HEK293 (cell line): Measurements from ENCODE around the gene RBPJL.
A peak's percentile ranks its signal among the peaks of the same experiment; 100 is the strongest.

ENCODE experiments used
- CTCF ChIA-PET: fragments of 350-600 bp; formaldehyde crosslinking; extraction: SDS; loops from one replicate; lab custom pipeline; 2021; ENCODE audit warnings: antibody characterized with exemption; lab: Yijun Ruan, JAX
- POLR2A ChIA-PET: fragments of 300-600 bp; formaldehyde crosslinking; extraction: SDS; loops from one replicate; lab custom pipeline; 2020; ENCODE audit warnings: antibody characterized with exemption, inconsistent platforms; lab: Yijun Ruan, JAX
- H3K27ac ChIP-seq: fragments of 200-500 bp; sonication (Bioruptor generic); 2 replicates; pipeline ENCODE4 v1.5.1; 2014; ENCODE audit warnings: low read depth, low read length, control low read depth, inconsistent platforms; ENCODE audit errors: extremely low read depth
- H3K36me3 ChIP-seq, 2 experiments: fragments of 200-500 bp in 1 of 2; sonication (Bioruptor generic) in 1 of 2; 1 replicate in 1 of 2; 2 replicates in 1 of 2; pipeline ENCODE4 v1.5.1; 2014 to 2017; ENCODE audit warnings: inconsistent platforms in 2 of 2, low read length in 2 of 2; ENCODE audit not compliant: control insufficient read depth in 2 of 2, insufficient read depth in 1 of 2
- H3K4me1 ChIP-seq: fragments of 200-500 bp; sonication (Bioruptor generic); 2 replicates; pipeline ENCODE4 v1.5.1; 2014; ENCODE audit warnings: mild to moderate bottlenecking, low read length, inconsistent platforms; ENCODE audit not compliant: control insufficient read depth, insufficient read depth
- H3K4me3 ChIP-seq: 2 replicates; pipeline ENCODE4 v1.5.1; 2011; ENCODE audit warnings: low read depth, mild to moderate bottlenecking, control low read depth, low read length, moderate library complexity
- H3K9me3 ChIP-seq: fragments of 200-500 bp; sonication (Bioruptor generic); 2 replicates; pipeline ENCODE4 v1.5.1; 2014; ENCODE audit warnings: low read depth, low read length, inconsistent platforms; ENCODE audit not compliant: control insufficient read depth, insufficient read depth
- GLI2 ChIP-seq: fragments of 450-650 bp; formaldehyde crosslinking; IDR thresholded peaks from 2 replicates; pipeline ENCODE4; 2017; ENCODE audit warnings: missing biosample characterization, missing genetic modification characterization, low read depth, borderline replicate concordance
- KLF1 ChIP-seq: fragments of 450-650 bp; formaldehyde crosslinking; IDR thresholded peaks from 2 replicates; pipeline ENCODE4 v1.5.1; 2016; ENCODE audit warnings: missing biosample characterization, missing genetic modification characterization
- OVOL3 ChIP-seq: fragments of 450-650 bp; formaldehyde crosslinking; IDR thresholded peaks from 2 replicates; pipeline ENCODE4 v1.5.1; 2016; ENCODE audit warnings: missing biosample characterization, missing genetic modification characterization
- PRDM2 ChIP-seq: fragments of 450-650 bp; formaldehyde crosslinking; IDR thresholded peaks from 2 replicates; pipeline ENCODE4 v1.5.1; 2016; ENCODE audit warnings: missing biosample characterization, missing genetic modification characterization, borderline replicate concordance
- SCRT2 ChIP-seq: fragments of 450-650 bp; formaldehyde crosslinking; IDR thresholded peaks from 2 replicates; pipeline ENCODE4 v1.5.1; 2016; ENCODE audit warnings: missing biosample characterization, missing genetic modification characterization
- ZBTB17 ChIP-seq: fragments of 450-650 bp; formaldehyde crosslinking; IDR thresholded peaks from 2 replicates; pipeline ENCODE4 v1.5.1; 2016; ENCODE audit warnings: missing biosample characterization, missing genetic modification characterization
- ZBTB20 ChIP-seq: fragments of 450-650 bp; formaldehyde crosslinking; IDR thresholded peaks from 2 replicates; pipeline ENCODE4 v1.5.1; 2016; ENCODE audit warnings: missing biosample characterization, missing genetic modification characterization
- ZBTB48 ChIP-seq: fragments of 450-650 bp; formaldehyde crosslinking; IDR thresholded peaks from 2 replicates; pipeline ENCODE4 v1.5.1; 2016; ENCODE audit warnings: missing biosample characterization, missing genetic modification characterization
- ZEB2 ChIP-seq: fragments of 450-650 bp; formaldehyde crosslinking; IDR thresholded peaks from 2 replicates; pipeline ENCODE4 v1.5.1; 2016; ENCODE audit warnings: missing biosample characterization, missing genetic modification characterization
- ZFP37 ChIP-seq: fragments of 450-650 bp; formaldehyde crosslinking; IDR thresholded peaks from 2 replicates; pipeline ENCODE4 v1.5.1; 2016; ENCODE audit warnings: missing biosample characterization, missing genetic modification characterization
- ZFP41 ChIP-seq: fragments of 450-650 bp; formaldehyde crosslinking; IDR thresholded peaks from 2 replicates; pipeline ENCODE4 v1.5.1; 2016; ENCODE audit warnings: missing biosample characterization, missing genetic modification characterization, borderline replicate concordance
- ZFP69B ChIP-seq: fragments of 450-650 bp; formaldehyde crosslinking; IDR thresholded peaks from 2 replicates; pipeline ENCODE4 v1.5.1; 2016; ENCODE audit warnings: missing biosample characterization, missing genetic modification characterization
- ZNF114 ChIP-seq: fragments of 450-650 bp; formaldehyde crosslinking; IDR thresholded peaks from 2 replicates; pipeline ENCODE4 v1.5.0; 2017; ENCODE audit warnings: missing biosample characterization, missing genetic modification characterization
- ZNF121 ChIP-seq: fragments of 450-650 bp; formaldehyde crosslinking; IDR thresholded peaks from 2 replicates; pipeline ENCODE4 v1.5.1; 2016; ENCODE audit warnings: missing biosample characterization, missing genetic modification characterization
- ZNF175 ChIP-seq: fragments of 450-650 bp; formaldehyde crosslinking; IDR thresholded peaks from 2 replicates; pipeline ENCODE4 v1.5.1; 2016; ENCODE audit warnings: missing biosample characterization, missing genetic modification characterization
- ZNF184 ChIP-seq: fragments of 450-650 bp; IDR thresholded peaks from 2 replicates; pipeline ENCODE4 v1.5.1; 2018; ENCODE audit warnings: missing biosample characterization, mild to moderate bottlenecking, missing genetic modification characterization
- ZNF23 ChIP-seq: fragments of 450-650 bp; formaldehyde crosslinking; IDR thresholded peaks from 2 replicates; pipeline ENCODE4 v1.5.1; 2016; ENCODE audit warnings: missing biosample characterization, missing genetic modification characterization, borderline replicate concordance
- ZNF404 ChIP-seq: fragments of 450-650 bp; formaldehyde crosslinking; IDR thresholded peaks from 2 replicates; pipeline ENCODE4 v1.5.1; 2017; ENCODE audit warnings: missing biosample characterization, missing genetic modification characterization
- ZNF521 ChIP-seq: fragments of 450-650 bp; formaldehyde crosslinking; IDR thresholded peaks from 2 replicates; pipeline ENCODE4 v1.5.1; 2017; ENCODE audit warnings: missing biosample characterization, mild to moderate bottlenecking, missing genetic modification characterization
- ZNF549 ChIP-seq: fragments of 450-650 bp; IDR thresholded peaks from 2 replicates; pipeline ENCODE4 v1.5.1; 2018; ENCODE audit warnings: missing biosample characterization, missing genetic modification characterization, mild to moderate bottlenecking, inconsistent platforms, moderate library complexity
- ZNF561 ChIP-seq: fragments of 450-650 bp; IDR thresholded peaks from 2 replicates; pipeline ENCODE4 v1.5.1; 2018; ENCODE audit warnings: missing biosample characterization, missing genetic modification characterization, borderline replicate concordance
- ZNF571 ChIP-seq: fragments of 450-650 bp; formaldehyde crosslinking; IDR thresholded peaks from 2 replicates; pipeline ENCODE4 v1.5.0; 2017; ENCODE audit warnings: missing biosample characterization, missing genetic modification characterization
- ZNF629 ChIP-seq: fragments of 450-650 bp; formaldehyde crosslinking; IDR thresholded peaks from 2 replicates; pipeline ENCODE4 v1.5.1; 2017; ENCODE audit warnings: missing biosample characterization, missing genetic modification characterization
- ZNF670 ChIP-seq: fragments of 450-650 bp; formaldehyde crosslinking; IDR thresholded peaks from 2 replicates; pipeline ENCODE4 v1.5.1; 2016; ENCODE audit warnings: missing biosample characterization, missing genetic modification characterization, low read depth
- ZNF677 ChIP-seq: fragments of 450-650 bp; IDR thresholded peaks from 2 replicates; pipeline ENCODE4 v1.5.0; 2018; ENCODE audit warnings: missing biosample characterization, mild to moderate bottlenecking, missing genetic modification characterization, moderate library complexity
- TF ChIP-seq, protein P1 (sequence below): sonication (generic); formaldehyde crosslinking; IDR thresholded peaks from 2 replicates; pipeline ENCODE4 v1.8.1; 2022; ENCODE audit warnings: mild to moderate bottlenecking, moderate library complexity, missing genetic modification reagents
- TF ChIP-seq, protein P2 (sequence below): fragments of 450-650 bp; formaldehyde crosslinking; IDR thresholded peaks from 2 replicates; pipeline ENCODE4 v1.5.1; 2016; ENCODE audit warnings: missing biosample characterization, missing genetic modification characterization

The RBPJL gene

GRCh38 chr20:45340236-45340847, 33.7 kb downstream of the RBPJL start (continued):
- no peak for TF ChIP-seq ZNF114
- no peak for TF ChIP-seq ZBTB20

GRCh38 chr20:45340951-45341350, 34.3 kb downstream of the RBPJL start:
- POLR2A ChIA-PET: interaction anchor here (1.3 kb wide), 1 partner anchor 19 kb away, joined by 3 read pairs; no protein-coding TSS in a partner anchor
- TF ChIP-seq OVOL3 (tag by site-specific recombination) (no peak), SCRT2 (tag by site-specific recombination) (no peak), GLI2 (tag by site-specific recombination) (no peak), ZFP69B (no peak), ZEB2 (tag by site-specific recombination) (no peak), ZNF549 (tag by site-specific recombination) (no peak), ZNF677 (no peak), ZNF670 (no peak), ZNF121 (tag by site-specific recombination) (no peak), PRDM2 (no peak), ZNF175 (tag by site-specific recombination) (no peak)
- TF ChIP-seq, protein P1, sequence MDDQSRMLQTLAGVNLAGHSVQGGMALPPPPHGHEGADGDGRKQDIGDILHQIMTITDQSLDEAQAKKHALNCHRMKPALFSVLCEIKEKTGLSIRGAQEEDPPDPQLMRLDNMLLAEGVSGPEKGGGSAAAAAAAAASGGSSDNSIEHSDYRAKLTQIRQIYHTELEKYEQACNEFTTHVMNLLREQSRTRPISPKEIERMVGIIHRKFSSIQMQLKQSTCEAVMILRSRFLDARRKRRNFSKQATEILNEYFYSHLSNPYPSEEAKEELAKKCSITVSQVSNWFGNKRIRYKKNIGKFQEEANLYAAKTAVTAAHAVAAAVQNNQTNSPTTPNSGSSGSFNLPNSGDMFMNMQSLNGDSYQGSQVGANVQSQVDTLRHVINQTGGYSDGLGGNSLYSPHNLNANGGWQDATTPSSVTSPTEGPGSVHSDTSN (CRISPR knock-in tag): no peak
- Histone ChIP-seq H3K27ac (no peak overlapping the region), H3K4me1 (peaks cover 31% of the 10 kb centered on the region), H3K36me3 (peaks cover 0 to 9% of the 10 kb centered on the region in 2 experiments; a peak in 1 of 3 replicates), H3K9me3 (no peaks in the 10 kb centered on the region), H3K4me3 (no peak overlapping the region)
- CTCF ChIA-PET: interaction anchor here (0.8 to 1.7 kb wide), 4 partner anchors 20 to 109 kb away, joined by 3 to 4 read pairs (median 4); no protein-coding TSS in a partner anchor

- Histone ChIP-seq H3K36me3 (peaks cover 0 to 9% of the 10 kb centered on the region in 2 experiments; a peak in 1 of 3 replicates), H3K27ac (peak overlapping the region; percentile 59), H3K4me3 (no peak overlapping the region), H3K9me3 (no peaks in the 10 kb centered on the region), H3K4me1 (peaks cover 31% of the 10 kb centered on the region)
- ChIA-PET POLR2A (interaction anchor here (1.0 to 1.3 kb wide), 3 partner anchors 20 to 95 kb away, joined by 3 to 8 read pairs (median 3); partner anchors contain the start of gene SYS1), CTCF (interaction anchor here (0.8 to 1.7 kb wide), 6 partner anchors 18 to 109 kb away, joined by 3 to 4 read pairs (median 4); no protein-coding TSS in a partner anchor)
- TF ChIP-seq ZBTB48 (tag by site-specific recombination) (no peak), KLF1 (tag by site-specific recombination) (no peak), ZFP41 (no peak), ZNF629 (tag by site-specific recombination) (no peak), ZNF521 (tag by site-specific recombination) (no peak), ZNF549 (tag by site-specific recombination) (no peak), ZNF571 (tag by site-specific recombination) (no peak), ZBTB17 (tag by site-specific recombination) (no peak), ZNF23 (tag by site-specific recombination) (no peak), ZFP37 (tag by site-specific recombination) (no peak), GLI2 (tag by site-specific recombination) (no peak), ZNF561 (tag by site-specific recombination) (no peak), ZNF184 (tag by site-specific recombination) (no peak), ZNF404 (tag by site-specific recombination) (no peak)
- TF ChIP-seq, protein P2, sequence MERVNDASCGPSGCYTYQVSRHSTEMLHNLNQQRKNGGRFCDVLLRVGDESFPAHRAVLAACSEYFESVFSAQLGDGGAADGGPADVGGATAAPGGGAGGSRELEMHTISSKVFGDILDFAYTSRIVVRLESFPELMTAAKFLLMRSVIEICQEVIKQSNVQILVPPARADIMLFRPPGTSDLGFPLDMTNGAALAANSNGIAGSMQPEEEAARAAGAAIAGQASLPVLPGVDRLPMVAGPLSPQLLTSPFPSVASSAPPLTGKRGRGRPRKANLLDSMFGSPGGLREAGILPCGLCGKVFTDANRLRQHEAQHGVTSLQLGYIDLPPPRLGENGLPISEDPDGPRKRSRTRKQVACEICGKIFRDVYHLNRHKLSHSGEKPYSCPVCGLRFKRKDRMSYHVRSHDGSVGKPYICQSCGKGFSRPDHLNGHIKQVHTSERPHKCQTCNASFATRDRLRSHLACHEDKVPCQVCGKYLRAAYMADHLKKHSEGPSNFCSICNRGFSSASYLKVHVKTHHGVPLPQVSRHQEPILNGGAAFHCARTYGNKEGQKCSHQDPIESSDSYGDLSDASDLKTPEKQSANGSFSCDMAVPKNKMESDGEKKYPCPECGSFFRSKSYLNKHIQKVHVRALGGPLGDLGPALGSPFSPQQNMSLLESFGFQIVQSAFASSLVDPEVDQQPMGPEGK (tag by site-specific recombination): no peak
Measured at GRCh38 chr20:45341579-45341938, 34.9 kb downstream of the RBPJL start.
